Measurements from ENCODE around the gene DCANP1.

The DCANP1 gene

GRCh38 chr5:135487839-135488514 lies 40.8 kb upstream of the DCANP1 start:
- Mint-ChIP-seq H3K27ac (ENCODE audit: low read depth) (no peak overlapping the region), H3K4me3 (no peak overlapping the region), H3K27me3 (peaks cover 83% of the 10 kb centered on the region), H3K9me3 (no peaks in the 10 kb centered on the region), H3K36me3 (ENCODE audit: insufficient read depth) (no peaks in the 10 kb centered on the region), H3K4me1 (peaks cover 6% of the 10 kb centered on the region)
- DNase-seq (ENCODE audit: low spot score in 2 of 2) (no peak), ATAC-seq (replicated peaks; ENCODE audit: extremely low read depth, poor library complexity, severe bottlenecking) (no peak)

- no peak overlapping the region for H3K27ac Mint-ChIP-seq (ENCODE audit: low read depth)
- peaks cover 73% of the 10 kb centered on the region for H3K27me3 Mint-ChIP-seq
- no peaks in the 10 kb centered on the region for H3K9me3 Mint-ChIP-seq
- no peaks in the 10 kb centered on the region for H3K36me3 Mint-ChIP-seq (ENCODE audit: insufficient read depth)
- DNase-seq (ENCODE audit: low spot score in 2 of 2) (no peak), ATAC-seq (replicated peaks; ENCODE audit: extremely low read depth, poor library complexity, severe bottlenecking) (no peak)
- H3K4me3 Mint-ChIP-seq = no peak overlapping the region
- H3K4me1 Mint-ChIP-seq = peaks cover 6% of the 10 kb centered on the region
Observed at GRCh38 chr5:135487037-135487395, 39.9 kb upstream of the DCANP1 start.

- Mint-ChIP-seq H3K27me3 (peaks cover 67% of the 10 kb centered on the region), H3K4me3 (no peak overlapping the region), H3K27ac (ENCODE audit: low read depth) (no peak overlapping the region), H3K9me3 (no peaks in the 10 kb centered on the region), H3K4me1 (peaks cover 6% of the 10 kb centered on the region), H3K36me3 (ENCODE audit: insufficient read depth) (no peaks in the 10 kb centered on the region)
- ATAC-seq (replicated peaks; ENCODE audit: extremely low read depth, poor library complexity, severe bottlenecking) (no peak), DNase-seq (ENCODE audit: low spot score in 2 of 2) (no peak)
Observed at GRCh38 chr5:135486131-135487036, 39.2 kb upstream of the DCANP1 start.

DNA sequence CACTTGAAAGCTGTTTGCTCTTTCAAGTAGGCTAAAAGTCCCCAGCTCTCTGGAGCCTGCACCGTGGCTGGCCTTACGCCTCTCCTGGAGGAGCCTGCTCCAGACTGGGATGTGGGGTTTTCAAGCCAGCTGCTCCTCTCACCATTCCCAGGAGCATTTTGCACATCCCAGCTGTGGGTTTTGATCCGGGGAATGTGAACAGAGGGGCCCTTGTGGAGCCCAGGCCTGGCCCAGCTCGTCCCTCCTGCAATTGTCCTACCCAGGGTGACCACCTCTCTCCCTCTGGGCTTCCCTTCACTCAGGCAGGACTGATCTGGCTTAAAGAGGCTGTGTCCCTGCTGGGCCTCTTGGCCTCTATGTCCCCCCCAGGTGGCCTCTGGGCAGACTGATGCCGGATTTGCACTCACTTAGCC lies 37.5 kb upstream of the DCANP1 start:
- H3K4me3 Mint-ChIP-seq = no peak overlapping the region
- H3K4me1 Mint-ChIP-seq = peaks cover 2% of the 10 kb centered on the region
- DNase-seq (ENCODE audit: low spot score in 2 of 2) (no peak), ATAC-seq (replicated peaks; ENCODE audit: extremely low read depth, poor library complexity, severe bottlenecking) (no peak)
- H3K9me3 Mint-ChIP-seq = no peaks in the 10 kb centered on the region
- no peaks in the 10 kb centered on the region for H3K36me3 Mint-ChIP-seq (ENCODE audit: insufficient read depth)
- H3K27ac Mint-ChIP-seq (ENCODE audit: low read depth) = no peak overlapping the region
- H3K27me3 Mint-ChIP-seq = peaks cover 53% of the 10 kb centered on the region

DNA sequence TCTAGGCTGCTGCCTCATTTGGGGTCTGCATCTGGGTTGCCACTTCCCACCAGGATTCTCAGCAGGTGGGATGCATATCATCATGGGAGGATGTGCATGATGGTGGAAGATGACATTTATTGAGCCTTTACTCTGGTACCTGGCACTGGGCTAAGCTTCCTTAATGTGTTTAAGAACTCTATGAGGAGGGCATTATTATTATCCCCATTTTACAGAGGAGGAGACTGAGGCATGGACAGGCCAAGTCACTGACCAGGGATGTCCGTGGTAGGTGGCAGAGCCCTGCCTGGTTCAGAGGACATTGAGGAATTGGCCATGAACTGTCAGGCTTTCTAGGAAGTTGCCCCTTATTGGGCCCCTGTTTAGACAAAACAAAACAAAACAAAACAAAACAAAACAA lies 36.1 kb upstream of the DCANP1 start:
- Mint-ChIP-seq H3K4me1 (no peaks in the 10 kb centered on the region), H3K4me3 (no peak overlapping the region), H3K27ac (ENCODE audit: low read depth) (no peak overlapping the region), H3K27me3 (peaks cover 47% of the 10 kb centered on the region), H3K36me3 (ENCODE audit: insufficient read depth) (peaks cover 1% of the 10 kb centered on the region), H3K9me3 (no peaks in the 10 kb centered on the region)
- DNase-seq (ENCODE audit: low spot score in 2 of 2) (no peak), ATAC-seq (replicated peaks; ENCODE audit: extremely low read depth, poor library complexity, severe bottlenecking) (no peak)

DNA sequence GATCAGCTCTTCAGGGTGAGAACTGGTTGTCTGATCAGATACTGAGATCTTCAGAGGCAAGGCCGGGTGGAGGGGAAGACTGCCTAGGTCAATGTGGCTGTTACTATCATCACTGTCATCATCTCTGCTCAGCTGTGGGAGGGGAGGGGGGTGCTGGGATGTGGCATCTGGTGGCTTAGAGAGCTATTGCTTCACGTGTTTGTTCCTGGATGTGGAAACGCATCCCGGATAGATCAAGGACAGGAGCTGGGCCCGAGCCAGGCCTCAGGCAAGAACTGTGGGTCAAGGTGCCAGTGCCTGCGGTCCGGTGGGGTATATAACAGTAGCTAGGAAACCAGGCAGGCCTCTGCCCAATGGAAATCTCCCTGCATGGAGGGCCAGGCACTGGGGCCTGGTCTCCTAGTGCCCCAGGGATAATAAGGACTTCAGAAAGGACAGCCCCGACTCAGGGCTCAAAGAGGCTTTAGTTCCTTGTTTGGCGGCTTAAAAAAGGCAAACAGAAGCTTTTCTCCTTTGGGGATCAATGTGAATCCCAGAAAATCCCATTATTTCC lies 35.3 kb upstream of the DCANP1 start:
- Mint-ChIP-seq H3K4me3 (no peak overlapping the region), H3K4me1 (no peaks in the 10 kb centered on the region), H3K9me3 (no peaks in the 10 kb centered on the region), H3K36me3 (ENCODE audit: insufficient read depth) (peaks cover 1% of the 10 kb centered on the region), H3K27me3 (peaks cover 39% of the 10 kb centered on the region), H3K27ac (ENCODE audit: low read depth) (no peak overlapping the region)
- DNase-seq (ENCODE audit: low spot score in 2 of 2) = no peak
- ATAC-seq (replicated peaks; ENCODE audit: extremely low read depth, poor library complexity, severe bottlenecking) = no peak

- H3K4me3 Mint-ChIP-seq = no peak overlapping the region
- no peak for DNase-seq (ENCODE audit: low spot score in 2 of 2)
- ATAC-seq (replicated peaks; ENCODE audit: extremely low read depth, poor library complexity, severe bottlenecking) = no peak
- H3K9me3 Mint-ChIP-seq = no peaks in the 10 kb centered on the region
- peaks cover 33% of the 10 kb centered on the region for H3K27me3 Mint-ChIP-seq
- H3K36me3 Mint-ChIP-seq (ENCODE audit: insufficient read depth) = peaks cover 1% of the 10 kb centered on the region
- H3K4me1 Mint-ChIP-seq = no peaks in the 10 kb centered on the region
- H3K27ac Mint-ChIP-seq (ENCODE audit: low read depth) = no peak overlapping the region
Observed at GRCh38 chr5:135481909-135482311, 34.8 kb upstream of the DCANP1 start.

- Mint-ChIP-seq H3K27ac (ENCODE audit: low read depth) (no peak overlapping the region), H3K4me1 (no peaks in the 10 kb centered on the region), H3K36me3 (ENCODE audit: insufficient read depth) (peaks cover 1% of the 10 kb centered on the region), H3K27me3 (peaks cover 28% of the 10 kb centered on the region), H3K4me3 (no peak overlapping the region), H3K9me3 (no peaks in the 10 kb centered on the region)
- ATAC-seq (replicated peaks; ENCODE audit: extremely low read depth, poor library complexity, severe bottlenecking) = no peak
- DNase-seq (ENCODE audit: low spot score in 2 of 2) = no peak
Observed at GRCh38 chr5:135481387-135481786, 34.2 kb upstream of the DCANP1 start.

GRCh38 chr5:135480511-135480910 lies 33.4 kb upstream of the DCANP1 start:
- ATAC-seq (replicated peaks; ENCODE audit: extremely low read depth, poor library complexity, severe bottlenecking) = no peak
- no peak for DNase-seq (ENCODE audit: low spot score in 2 of 2)
- Mint-ChIP-seq H3K4me1 (no peaks in the 10 kb centered on the region), H3K36me3 (ENCODE audit: insufficient read depth) (peaks cover 1% of the 10 kb centered on the region), H3K27me3 (peaks cover 19% of the 10 kb centered on the region), H3K27ac (ENCODE audit: low read depth) (no peak overlapping the region), H3K9me3 (no peaks in the 10 kb centered on the region), H3K4me3 (no peak overlapping the region)

DNA sequence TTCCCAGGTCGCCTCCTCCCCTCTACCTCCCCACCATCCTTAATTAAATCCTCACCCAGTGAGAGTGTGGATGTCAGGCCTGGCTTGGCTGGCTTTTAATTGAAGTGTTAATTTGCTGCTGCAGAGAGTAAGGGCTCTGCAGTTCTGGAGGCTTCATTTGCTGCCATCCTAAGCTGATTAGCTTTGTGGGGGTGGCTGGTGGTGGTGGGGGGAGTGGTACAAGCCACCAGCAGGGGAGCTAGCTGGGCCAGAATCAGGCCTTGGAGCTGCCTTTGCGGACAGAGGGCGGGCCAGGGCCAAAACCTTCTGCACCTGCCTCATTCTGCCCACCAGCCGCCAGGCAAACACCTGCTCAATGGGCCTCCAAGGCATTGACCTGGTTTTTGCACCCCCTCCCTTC lies 31.8 kb upstream of the DCANP1 start:
- H3K27ac Mint-ChIP-seq (ENCODE audit: low read depth) = no peak overlapping the region
- H3K9me3 Mint-ChIP-seq = no peaks in the 10 kb centered on the region
- no peak overlapping the region for H3K4me3 Mint-ChIP-seq
- peaks cover 11% of the 10 kb centered on the region for H3K27me3 Mint-ChIP-seq
- H3K36me3 Mint-ChIP-seq (ENCODE audit: insufficient read depth) = peaks cover 1% of the 10 kb centered on the region
- no peak for DNase-seq (ENCODE audit: low spot score in 2 of 2)
- H3K4me1 Mint-ChIP-seq = no peaks in the 10 kb centered on the region
- no peak for ATAC-seq (replicated peaks; ENCODE audit: extremely low read depth, poor library complexity, severe bottlenecking)

- Mint-ChIP-seq H3K36me3 (ENCODE audit: insufficient read depth) (peaks cover 1% of the 10 kb centered on the region), H3K27ac (ENCODE audit: low read depth) (no peak overlapping the region), H3K27me3 (peaks cover 11% of the 10 kb centered on the region), H3K4me1 (no peaks in the 10 kb centered on the region), H3K4me3 (no peak overlapping the region), H3K9me3 (no peaks in the 10 kb centered on the region)
- ATAC-seq (replicated peaks; ENCODE audit: extremely low read depth, poor library complexity, severe bottlenecking) (no peak), DNase-seq (ENCODE audit: low spot score in 2 of 2) (no peak)
Observed at GRCh38 chr5:135477613-135478066, 30.5 kb upstream of the DCANP1 start.

DNA sequence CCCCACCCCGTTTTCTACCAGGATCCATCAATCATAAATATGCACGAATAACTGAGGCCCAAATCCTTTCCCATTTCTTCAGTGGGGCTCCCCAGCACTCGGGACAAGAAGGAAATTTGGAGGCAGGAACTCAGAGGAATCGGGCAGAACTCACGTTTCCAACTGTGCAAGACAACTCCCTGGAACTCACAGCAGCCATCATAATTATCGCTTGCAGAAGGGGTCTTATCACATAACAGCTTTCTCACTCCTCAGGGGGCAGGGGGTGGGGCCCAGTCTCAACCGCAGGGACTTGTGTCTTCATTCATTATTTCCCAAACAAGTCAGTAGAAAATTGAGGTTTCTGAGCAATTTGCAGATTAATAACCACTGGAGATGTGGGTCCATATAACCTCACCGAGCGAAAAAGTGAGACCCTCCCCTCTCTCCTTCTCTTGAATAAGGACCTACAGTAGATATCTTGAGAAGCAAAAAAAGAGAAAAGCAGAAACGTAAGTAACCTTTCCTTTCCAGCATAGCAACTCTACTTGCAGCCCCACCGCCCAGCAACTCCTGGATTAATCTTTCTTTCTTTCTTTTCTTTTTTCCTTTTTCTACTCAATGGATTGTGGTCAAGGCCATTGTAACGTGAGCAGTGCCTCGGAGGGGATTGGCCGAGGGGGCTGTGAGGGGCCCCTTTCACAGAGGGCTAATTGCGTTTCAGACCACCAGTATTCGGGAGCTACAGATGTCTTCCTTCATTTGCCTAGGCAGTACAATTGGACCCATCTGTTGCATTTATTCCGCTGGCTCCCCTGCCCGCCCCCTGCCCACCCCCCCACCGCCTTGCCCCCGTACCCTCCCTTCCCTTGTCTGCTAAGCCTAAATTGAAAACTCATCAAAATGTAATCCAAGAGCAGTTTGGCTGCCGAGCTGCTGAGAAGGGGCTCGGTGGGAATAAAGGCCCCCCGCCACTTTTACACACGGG lies 29.8 kb upstream of the DCANP1 start:
- Mint-ChIP-seq H3K27ac (ENCODE audit: low read depth) (no peak overlapping the region), H3K4me1 (no peaks in the 10 kb centered on the region), H3K4me3 (no peak overlapping the region), H3K9me3 (no peaks in the 10 kb centered on the region), H3K36me3 (ENCODE audit: insufficient read depth) (peaks cover 1% of the 10 kb centered on the region), H3K27me3 (peaks cover 11% of the 10 kb centered on the region)
- no peak for ATAC-seq (replicated peaks; ENCODE audit: extremely low read depth, poor library complexity, severe bottlenecking)
- no peak for DNase-seq (ENCODE audit: low spot score in 2 of 2)
